HCT116 (cell line): ENCODE measurements around the gene ALCAM. TPM values are rescaled to one million over a fixed set of nuclear protein-coding genes. Genes with fewer than 3 reads are reported as not detected.

Experiments
- ATAC-seq: fragments of 200-7000 bp; cut with Tn5 transposase; 2 replicates; pipeline ENCODE4 v1.9.1; 2020; ENCODE audit warnings: mild to moderate bottlenecking, moderate library complexity
- BruUV-seq: library from RNA; stranded (reverse); fragments of 400-500 nt; replicated peaks from 2 replicates; lab custom pipeline; 2021; lab: Mats Ljungman, UMichigan
- CTCF ChIA-PET: fragments of 300-600 bp; sonication (Branson Sonifier 250); formaldehyde crosslinking; loops from one replicate; lab custom pipeline; 2021; ENCODE audit warnings: antibody characterized with exemption; lab: Charles Lee
- POLR2A ChIA-PET: fragments of 300-600, 350-600 bp; sonication (Branson Sonifier 250); formaldehyde crosslinking; loops from one replicate; lab custom pipeline; 2021; ENCODE audit warnings: antibody characterized with exemption; lab: Charles Lee
- RAD21 ChIA-PET, 2 experiments: fragments of 300-600 bp; sonication (Branson Sonifier 250); formaldehyde crosslinking; loops; one replicate each; lab custom pipeline; 2023; ENCODE audit warnings: low total read pairs in 2 of 2; ENCODE audit not compliant: uncharacterized antibody in 2 of 2, unreplicated experiment in 2 of 2, low non-redundant PET in 1 of 2; lab: Charles Lee
- DNase-seq: peaks from one replicate; pipeline ENCODE4 v3.0.0-alpha.2; 2010; ENCODE audit warnings: low read depth, low spot score
- H2AFZ ChIP-seq: fragments of 200-600 bp; shearing (Covaris generic), sonication (generic); 2 replicates; pipeline ENCODE4 v1.6.1; 2017; ENCODE audit warnings: low read depth, mixed run types, mixed read lengths, antibody characterized with exemption, low read length; ENCODE audit not compliant: poor library complexity, severe bottlenecking
- H3K27ac ChIP-seq: 2 replicates; pipeline ENCODE4 v1.5.1; 2012; ENCODE audit warnings: low read depth, low read length
- H3K27me3 ChIP-seq: fragments of 200-600 bp; sonication (generic); 2 replicates; pipeline ENCODE4 v1.6.1; 2016; ENCODE audit warnings: mixed run types, low read length, mixed read lengths; ENCODE audit not compliant: insufficient read depth
- H3K36me3 ChIP-seq, 2 experiments: fragments of 200-500 bp in 1 of 2; fragments of 200-600 bp in 1 of 2; sonication (Bioruptor generic) in 1 of 2; sonication (generic) in 1 of 2; 2 replicates each; pipeline versions ENCODE4 v1.5.1 to v1.6.1; 2014 to 2016; ENCODE audit warnings: low read length in 2 of 2, inconsistent platforms in 1 of 2, mixed read lengths in 1 of 2, mixed run types in 1 of 2; ENCODE audit not compliant: insufficient read depth in 2 of 2, control insufficient read depth in 1 of 2
- H3K4me1 ChIP-seq, 2 experiments: fragments of 200-600 bp in 1 of 2; sonication (generic) in 1 of 2; 2 replicates each; pipeline versions ENCODE4 v1.5.1 to v1.6.1; 2012 to 2017; ENCODE audit warnings: low read length in 2 of 2, inconsistent platforms in 1 of 2, mild to moderate bottlenecking in 1 of 2, mixed read lengths in 1 of 2, mixed run types in 1 of 2, moderate library complexity in 1 of 2; ENCODE audit not compliant: insufficient read depth in 2 of 2, control insufficient read depth in 1 of 2
- H3K4me2 ChIP-seq: fragments of 200-600 bp; sonication (generic); 2 replicates; pipeline ENCODE4 v1.6.1; 2017; ENCODE audit warnings: mixed run types, low read length, mixed read lengths
- H3K4me3 ChIP-seq, 2 experiments: fragments of 200-600 bp in 1 of 2; sonication (generic) in 1 of 2; replicated peaks in 1 of 2; 2 replicates each; pipeline ENCODE4 v1.5.1; 2011 to 2016; ENCODE audit warnings: low read length in 2 of 2, control low read depth in 1 of 2, low read depth in 1 of 2, mild to moderate bottlenecking in 1 of 2, mixed read lengths in 1 of 2, mixed run types in 1 of 2
- H3K79me2 ChIP-seq: fragments of 200-600 bp; sonication (generic); 2 replicates; pipeline ENCODE4 v1.6.1; 2017; ENCODE audit warnings: mild to moderate bottlenecking, mixed run types, low read length, moderate library complexity, mixed read lengths; ENCODE audit not compliant: insufficient read depth
- H3K9ac ChIP-seq: fragments of 200-600 bp; sonication (generic); 2 replicates; pipeline ENCODE4 v1.6.1; 2016; ENCODE audit warnings: low read length, mixed read lengths
- H3K9me2 ChIP-seq: fragments of 200-600 bp; sonication (generic), shearing (Covaris generic); 2 replicates; pipeline ENCODE4 v1.6.1; 2017; ENCODE audit warnings: mixed run types, mild to moderate bottlenecking, moderate library complexity; ENCODE audit not compliant: insufficient read depth
- H3K9me3 ChIP-seq, 2 experiments: fragments of 200-500 bp in 1 of 2; fragments of 200-600 bp in 1 of 2; sonication (Bioruptor generic) in 1 of 2; sonication (generic) in 1 of 2; 2 replicates each; pipeline ENCODE4 v1.6.1; 2014 to 2017; ENCODE audit warnings: low read length in 2 of 2, mixed read lengths in 2 of 2, inconsistent platforms in 1 of 2, low read depth in 1 of 2, mild to moderate bottlenecking in 1 of 2, mixed run types in 1 of 2, moderate library complexity in 1 of 2; ENCODE audit not compliant: control insufficient read depth in 1 of 2, insufficient read depth in 1 of 2
- H4K20me1 ChIP-seq: fragments of 200-600 bp; sonication (generic), shearing (Covaris generic); 2 replicates; pipeline ENCODE4 v1.6.1; 2017; ENCODE audit warnings: mixed run types, mild to moderate bottlenecking, moderate library complexity; ENCODE audit not compliant: insufficient read depth
- CEBPB ChIP-seq: IDR thresholded peaks from 2 replicates; pipeline ENCODE4 v1.6.1; 2012; ENCODE audit warnings: low read depth
- EGR1 ChIP-seq: IDR thresholded peaks from 2 replicates; pipeline ENCODE4 v1.6.1; 2012; ENCODE audit warnings: low read depth
- EZH2phosphoT487 ChIP-seq: fragments of 200-600 bp; IDR thresholded peaks from 2 replicates; pipeline ENCODE4 v1.6.1; 2018; ENCODE audit warnings: antibody characterized with exemption, borderline replicate concordance
- FOSL1 ChIP-seq: IDR thresholded peaks from 2 replicates; pipeline ENCODE4 v1.6.1; 2012; ENCODE audit warnings: low read depth
- JUND ChIP-seq: IDR thresholded peaks from 2 replicates; pipeline ENCODE4 v1.6.1; 2012
- POLR2A ChIP-seq: IDR thresholded peaks from 2 replicates; pipeline ENCODE4 v1.7.0; 2011; ENCODE audit warnings: borderline replicate concordance; ENCODE audit not compliant: insufficient read depth, insufficient read length; ENCODE audit errors: extremely low read depth
- POLR2AphosphoS5 ChIP-seq: IDR thresholded peaks from 2 replicates; pipeline ENCODE4 v1.6.1; 2011; ENCODE audit warnings: mild to moderate bottlenecking, low read depth, low read length, moderate library complexity
- RAD21 ChIP-seq: IDR thresholded peaks from 2 replicates; pipeline ENCODE4 v1.6.1; 2012; ENCODE audit warnings: low read depth, mild to moderate bottlenecking
- REST ChIP-seq: IDR thresholded peaks from 2 replicates; pipeline ENCODE4 v1.6.1; 2012; ENCODE audit warnings: low read depth
- SIN3A ChIP-seq: IDR thresholded peaks from 2 replicates; pipeline ENCODE4 v1.6.1; 2012; ENCODE audit warnings: low read depth
- SP1 ChIP-seq: IDR thresholded peaks from 2 replicates; pipeline ENCODE4 v1.6.1; 2012; ENCODE audit warnings: low read depth
- SRF ChIP-seq: IDR thresholded peaks from 2 replicates; pipeline ENCODE4 v1.6.1; 2012; ENCODE audit warnings: low read depth
- TCF7L2 ChIP-seq: IDR thresholded peaks from 2 replicates; pipeline ENCODE4 v1.7.0; 2011; ENCODE audit warnings: borderline replicate concordance, inconsistent platforms; ENCODE audit not compliant: insufficient read depth, insufficient read length; ENCODE audit errors: extremely low read depth
- ZFX ChIP-seq: fragments of 450-650 bp; IDR thresholded peaks from 2 replicates; pipeline ENCODE4 v1.6.1; 2017
- ZNF274 ChIP-seq: fragments of 200-500 bp; sonication (Bioruptor generic); IDR thresholded peaks from 2 replicates; pipeline ENCODE4 v1.6.1; 2014; ENCODE audit warnings: mild to moderate bottlenecking, low read depth, low read length, inconsistent platforms
- intact Hi-C: fragments of 100-400 bp; cut with micrococcal nuclease; formaldehyde crosslinking; loops from 2 replicates; pipeline ENCODE4 v1.10.0; 2022
- total RNA-seq: library from RNA; stranded (reverse); gene quantifications from one replicate; pipeline ENCODE4 v1.2.1, GENCODE V29; 2021; ENCODE audit not compliant: unreplicated experiment
- TF ChIP-seq, protein P1 (sequence below): IDR thresholded peaks from 2 replicates; pipeline ENCODE4 v1.6.1; 2012
- TF ChIP-seq, protein P2 (sequence below): IDR thresholded peaks from 2 replicates; pipeline ENCODE4 v1.6.1; 2011; ENCODE audit warnings: mild to moderate bottlenecking, low read length, moderate library complexity; ENCODE audit not compliant: insufficient replicate concordance; ENCODE audit errors: extremely low read depth
- TF ChIP-seq, protein P3 (sequence below): IDR thresholded peaks from 2 replicates; pipeline ENCODE4 v1.6.1; 2012

ALCAM gene
- total RNA-seq, 1 experiment from 2014 or later = 56.7 TPM

DNA sequence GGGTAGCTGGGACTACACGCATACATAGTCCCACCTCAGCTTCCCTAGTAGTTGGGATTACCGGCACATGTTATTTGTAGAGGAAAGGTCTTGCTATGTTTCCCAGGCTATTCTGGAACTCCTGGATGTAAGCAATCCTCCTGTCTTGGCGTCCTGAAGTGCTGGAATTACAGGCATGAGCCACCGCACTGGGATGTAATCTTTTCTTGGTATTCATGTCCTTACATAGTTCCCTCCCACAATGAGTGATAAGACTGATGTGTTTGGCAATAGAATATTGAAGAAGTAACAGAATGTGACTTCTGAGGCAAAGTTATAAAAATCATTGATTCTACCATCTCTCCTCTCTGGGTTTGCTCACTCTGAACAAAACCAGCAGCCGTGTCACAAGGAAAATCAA, 22.7 kb upstream of the ALCAM start:
- H3K4me3 ChIP-seq = no peak overlapping the region
- no peak overlapping the region for H3K27ac ChIP-seq
- H3K36me3 ChIP-seq = no peaks in the 10 kb centered on the region
- ATAC-seq (no peak), DNase-seq (no peak)
- H3K9me3 ChIP-seq = no peaks in the 10 kb centered on the region
- H3K4me1 ChIP-seq = no peaks in the 10 kb centered on the region
- no TSS peak for BruUV-seq
- no peaks in the 10 kb centered on the region for H3K9me2 ChIP-seq
- intact Hi-C loops = no loop called here
- H3K79me2 ChIP-seq = no peaks in the 10 kb centered on the region
- no peak overlapping the region for H3K4me2 ChIP-seq
- H3K27me3 ChIP-seq = no peaks in the 10 kb centered on the region
- CTCF ChIA-PET = no interaction called here
- no peaks in the 10 kb centered on the region for H4K20me1 ChIP-seq
- H3K9ac ChIP-seq = no peak overlapping the region
- H2AFZ ChIP-seq = no peak overlapping the region
- no peak for TF ChIP-seq SIN3A
- no peak for TF ChIP-seq POLR2A
- no peak for TF ChIP-seq ZNF274
- no peak for TF ChIP-seq JUND
- no peak for TF ChIP-seq REST
- TF ChIP-seq POLR2AphosphoS5 = no peak
- TF ChIP-seq, protein P1, sequence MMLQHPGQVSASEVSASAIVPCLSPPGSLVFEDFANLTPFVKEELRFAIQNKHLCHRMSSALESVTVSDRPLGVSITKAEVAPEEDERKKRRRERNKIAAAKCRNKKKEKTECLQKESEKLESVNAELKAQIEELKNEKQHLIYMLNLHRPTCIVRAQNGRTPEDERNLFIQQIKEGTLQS = no peak
- no peak for TF ChIP-seq ZFX
- TF ChIP-seq, protein P2, sequence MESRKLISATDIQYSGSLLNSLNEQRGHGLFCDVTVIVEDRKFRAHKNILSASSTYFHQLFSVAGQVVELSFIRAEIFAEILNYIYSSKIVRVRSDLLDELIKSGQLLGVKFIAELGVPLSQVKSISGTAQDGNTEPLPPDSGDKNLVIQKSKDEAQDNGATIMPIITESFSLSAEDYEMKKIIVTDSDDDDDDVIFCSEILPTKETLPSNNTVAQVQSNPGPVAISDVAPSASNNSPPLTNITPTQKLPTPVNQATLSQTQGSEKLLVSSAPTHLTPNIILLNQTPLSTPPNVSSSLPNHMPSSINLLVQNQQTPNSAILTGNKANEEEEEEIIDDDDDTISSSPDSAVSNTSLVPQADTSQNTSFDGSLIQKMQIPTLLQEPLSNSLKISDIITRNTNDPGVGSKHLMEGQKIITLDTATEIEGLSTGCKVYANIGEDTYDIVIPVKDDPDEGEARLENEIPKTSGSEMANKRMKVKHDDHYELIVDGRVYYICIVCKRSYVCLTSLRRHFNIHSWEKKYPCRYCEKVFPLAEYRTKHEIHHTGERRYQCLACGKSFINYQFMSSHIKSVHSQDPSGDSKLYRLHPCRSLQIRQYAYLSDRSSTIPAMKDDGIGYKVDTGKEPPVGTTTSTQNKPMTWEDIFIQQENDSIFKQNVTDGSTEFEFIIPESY = no peak
- TF ChIP-seq, protein P3, sequence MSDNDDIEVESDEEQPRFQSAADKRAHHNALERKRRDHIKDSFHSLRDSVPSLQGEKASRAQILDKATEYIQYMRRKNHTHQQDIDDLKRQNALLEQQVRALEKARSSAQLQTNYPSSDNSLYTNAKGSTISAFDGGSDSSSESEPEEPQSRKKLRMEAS = no peak
- no peak for TF ChIP-seq RAD21
- TF ChIP-seq SP1 = no peak
- TF ChIP-seq EZH2phosphoT487 = no peak
- TF ChIP-seq SRF = no peak
- no peak for TF ChIP-seq EGR1
- TF ChIP-seq TCF7L2 = no peak
- TF ChIP-seq CEBPB = no peak
- TF ChIP-seq FOSL1 = no peak
- TF ChIP-seq, all 23 proteins: peak for 0
- RAD21 ChIA-PET = no interaction called here
- POLR2A ChIA-PET = no interaction called here
